HepG2 (cell line): Measurements from ENCODE around the gene TSPAN18. TPM values are rescaled to one million over a fixed set of nuclear protein-coding genes. Genes with fewer than 3 reads are reported as not detected.

Source experiments
- ATAC-seq: fragments of 200-7000 bp; cut with Tn5 transposase; 3 replicates; pipeline ENCODE4 v1.9.1; 2020; ENCODE audit warnings: mild to moderate bottlenecking, moderate library complexity
- BruUV-seq: library from RNA; stranded (reverse); fragments of 400-500 nt; replicated peaks from 2 replicates; lab custom pipeline; 2021; lab: Mats Ljungman, UMichigan
- CTCF ChIA-PET: fragments of 300-600 bp; formaldehyde crosslinking; extraction: SDS; loops from one replicate; lab custom pipeline; 2021; ENCODE audit warnings: low total read pairs, inconsistent platforms, low intra/inter-chr PET ratio; lab: Yijun Ruan, JAX
- POLR2A ChIA-PET: fragments of 350-600 bp; sonication (Branson Sonifier 250); formaldehyde crosslinking; loops from one replicate; lab custom pipeline; 2020; ENCODE audit warnings: antibody characterized with exemption, inconsistent platforms; lab: Yijun Ruan, JAX
- DNase-seq: peaks from one replicate; pipeline ENCODE4 v3.0.0-alpha.2; 2015; ENCODE audit warnings: low spot score
- FAIRE-seq: peaks from 3 replicates; lab custom pipeline; 2011; peaks lifted over from hg19 to GRCh38; lab: Jason Lieb, UNC
- H2AFZ ChIP-seq: one replicate; pipeline ENCODE4 v1.6.1; 2011; ENCODE audit warnings: low read length, inconsistent platforms
- H3K27ac ChIP-seq: fragments of 300-600 bp; 3 replicates; pipeline ENCODE4 v1.8.0; 2011; ENCODE audit warnings: mixed run types, mild to moderate bottlenecking, mixed read lengths, low read length, inconsistent platforms; ENCODE audit not compliant: insufficient read depth; ENCODE audit errors: extremely low read length
- H3K27me3 ChIP-seq, 2 experiments: fragments of 200-600 bp in 1 of 2; 2 replicates in 1 of 2; 3 replicates in 1 of 2; pipeline versions ENCODE4 v1.6.0 to v1.8.0; 2011; ENCODE audit warnings: low read length in 2 of 2, mild to moderate bottlenecking in 2 of 2, moderate library complexity in 2 of 2, inconsistent platforms in 1 of 2; ENCODE audit not compliant: insufficient read depth in 2 of 2, control insufficient read depth in 1 of 2
- H3K36me3 ChIP-seq, 2 experiments: fragments of 200-600 bp in 1 of 2; replicated peaks in 1 of 2; 2 replicates in 1 of 2; 3 replicates in 1 of 2; pipeline versions ENCODE4 v1.5.1 to v1.8.0; 2011; ENCODE audit warnings: low read length in 2 of 2, inconsistent platforms in 1 of 2; ENCODE audit not compliant: insufficient read depth in 2 of 2, control insufficient read depth in 1 of 2
- H3K4me1 ChIP-seq: 2 replicates; pipeline ENCODE4 v1.5.1; 2012; ENCODE audit warnings: low read length, inconsistent platforms; ENCODE audit not compliant: insufficient read depth
- H3K4me2 ChIP-seq: 2 replicates; pipeline ENCODE4 v1.6.0; 2011; ENCODE audit warnings: low read depth, low read length, inconsistent platforms
- H3K4me3 ChIP-seq, 3 experiments: fragments of 200-600 bp in 1 of 3; sonication (generic), shearing (Covaris generic) in 1 of 3; replicated peaks in 1 of 3; 2 replicates each; pipeline ENCODE4 v1.5.1; 2011 to 2016; ENCODE audit warnings: low read length in 3 of 3, inconsistent platforms in 2 of 3, low read depth in 2 of 3, mild to moderate bottlenecking in 2 of 3, control low read depth in 1 of 3, mixed read lengths in 1 of 3; ENCODE audit not compliant: insufficient read depth in 1 of 3
- H3K79me2 ChIP-seq: one replicate; pipeline ENCODE4 v1.6.1; 2011; ENCODE audit warnings: low read length, inconsistent platforms; ENCODE audit not compliant: insufficient read depth
- H3K9ac ChIP-seq: 2 replicates; pipeline ENCODE4 v1.6.0; 2011; ENCODE audit warnings: mild to moderate bottlenecking, low read depth, low read length, inconsistent platforms; ENCODE audit not compliant: insufficient read depth
- H3K9me3 ChIP-seq: 2 replicates; pipeline ENCODE4 v1.5.1; 2012; ENCODE audit warnings: mild to moderate bottlenecking, low read length
- H4K20me1 ChIP-seq: 2 replicates; pipeline ENCODE4 v1.6.0; 2011; ENCODE audit warnings: inconsistent platforms, mild to moderate bottlenecking, low read length, moderate library complexity; ENCODE audit not compliant: insufficient read depth
- CHCHD3 ChIP-seq: sonication (generic); formaldehyde crosslinking; IDR thresholded peaks from 2 replicates; pipeline ENCODE4 v1.8.0; 2022; ENCODE audit warnings: mild to moderate bottlenecking, missing genetic modification reagents, moderate library complexity
- CHD2 ChIP-seq: IDR thresholded peaks from 2 replicates; pipeline ENCODE4 v1.6.1; 2011; ENCODE audit warnings: low read depth, low read length, improper control_type of control experiment
- KLF11 ChIP-seq: IDR thresholded peaks from 2 replicates; pipeline ENCODE4 v1.6.1; 2016; ENCODE audit warnings: missing compliant biosample characterization
- MTA3 ChIP-seq: sonication (generic); formaldehyde crosslinking; IDR thresholded peaks from 2 replicates; pipeline ENCODE4 v1.4.0; 2020; ENCODE audit warnings: missing genetic modification reagents
- THAP11 ChIP-seq: IDR thresholded peaks from 2 replicates; pipeline ENCODE4 v1.6.1; 2016; ENCODE audit warnings: missing biosample characterization, missing genetic modification reagents
- TMF1 ChIP-seq: sonication (generic); formaldehyde crosslinking; IDR thresholded peaks from 2 replicates; pipeline ENCODE4 v1.8.1; 2022; ENCODE audit warnings: low read depth, missing genetic modification reagents
- ZFP36L1 ChIP-seq: sonication (generic); formaldehyde crosslinking; IDR thresholded peaks from 2 replicates; pipeline ENCODE4 v1.8.0; 2022; ENCODE audit warnings: mild to moderate bottlenecking, missing genetic modification reagents, moderate library complexity
- ZHX2 ChIP-seq, 2 experiments: sonication (generic) in 1 of 2; formaldehyde crosslinking in 1 of 2; IDR thresholded peaks; 2 replicates each; pipeline versions ENCODE4 v1.6.1 to v1.9.0; 2014 to 2022; ENCODE audit warnings: antibody characterized with exemption in 1 of 2, borderline replicate concordance in 1 of 2, inconsistent platforms in 1 of 2, low read depth in 1 of 2, missing genetic modification reagents in 1 of 2
- ZNF136 ChIP-seq: sonication (generic); formaldehyde crosslinking; IDR thresholded peaks from 2 replicates; pipeline ENCODE4 v1.8.1; 2022; ENCODE audit warnings: low read depth, mild to moderate bottlenecking, moderate library complexity, missing genetic modification reagents
- ZNF350 ChIP-seq: sonication (generic); formaldehyde crosslinking; IDR thresholded peaks from 2 replicates; pipeline ENCODE4 v1.4.0; 2020; ENCODE audit warnings: mild to moderate bottlenecking, low read depth, missing genetic modification reagents, borderline replicate concordance
- ZNF615 ChIP-seq: sonication (generic); formaldehyde crosslinking; IDR thresholded peaks from 2 replicates; pipeline ENCODE4 v1.5.0; 2020; ENCODE audit warnings: mild to moderate bottlenecking, missing genetic modification reagents, borderline replicate concordance
- WGBS: methylation state at CpG from one replicate; pipeline ENCODE4 v1.1.6; 2017; ENCODE audit warnings: low lambda C conversion rate; 5-methylcytosine and 5-hydroxymethylcytosine counted together
- in situ Hi-C: cut with HindIII; loops from 2 replicates; pipeline ENCODE4 v1.10.0; 2017; ENCODE audit warnings: low pct_unique_long_range_greater_than_20kb; ENCODE audit not compliant: extremely low pct_ligation_motif_present
- intact Hi-C: fragments of 100-400 bp; cut with micrococcal nuclease; formaldehyde crosslinking; loops from one replicate; pipeline ENCODE4 v1.10.0; 2022; ENCODE audit not compliant: unreplicated experiment
- polyA plus RNA-seq, 8 experiments: library from polyadenylated mRNA; depleted of rRNA in 3 of 8; stranded (reverse) in 7 of 8; unstranded in 1 of 8; fragments of >200 nt; fragmentation: Illumina TruSeq in 4 of 8; extraction: Trizol in 4 of 8; gene quantifications; 2 replicates each; pipeline versions ENCODE4 v1.2.1 to v1.2.3, GENCODE V29; 2011 to 2016; ENCODE audit warnings: low read depth in 4 of 8, missing spikeins in 1 of 8, mixed read lengths in 1 of 8; ENCODE audit not compliant: insufficient read depth in 1 of 8
- total RNA-seq, 5 experiments: library from RNA; depleted of rRNA; stranded (reverse); fragments of >200 nt; fragmentation: Illumina TruSeq; extraction: Trizol; gene quantifications; 2 replicates each; pipeline ENCODE4 v1.2.3, GENCODE V29; 2016; ENCODE audit warnings: low read depth in 1 of 5
- TF ChIP-seq, protein P1 (sequence below): fragments of 450-650 bp; IDR thresholded peaks from 2 replicates; pipeline ENCODE4 v1.6.1; 2017

TSPAN18 gene
- total and polyA plus RNA-seq, 2 of the 13 experiments (the other 11 are each of a cell fraction or from before 2014, with no cell fraction given) = not detected

DNA sequence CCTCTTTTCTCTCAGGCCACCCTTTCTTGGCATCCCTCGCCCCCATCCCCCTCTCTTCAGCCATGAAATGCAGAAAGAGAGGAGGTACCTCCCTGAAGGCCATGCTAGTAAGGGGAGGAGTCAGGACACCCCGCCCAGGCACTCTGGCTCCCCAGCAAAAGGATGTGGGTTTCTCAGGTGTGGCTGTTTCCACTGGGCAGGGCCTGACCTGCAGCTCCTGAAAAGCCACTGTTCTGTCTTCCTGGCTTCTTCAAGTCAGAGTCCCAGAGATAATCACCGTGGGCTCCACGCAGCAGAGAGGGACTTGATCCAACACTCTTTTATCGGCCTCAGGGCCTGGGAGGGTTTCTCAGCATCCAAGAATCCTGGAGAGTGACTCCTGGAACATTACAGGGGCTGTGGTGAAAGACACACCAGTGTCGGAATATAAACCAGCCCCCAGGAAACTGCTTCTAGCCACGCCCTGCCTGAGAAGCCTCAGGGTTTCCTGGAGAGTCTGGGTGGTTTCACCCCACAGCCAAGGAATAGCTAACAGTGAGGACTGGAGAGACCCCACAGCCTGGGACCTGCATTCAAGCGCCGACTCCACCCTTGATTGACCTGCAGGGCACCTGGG lies 45.7 kb upstream of the TSPAN18 start:
- no TSS peak for BruUV-seq
- DNase-seq (no peak), ATAC-seq (no peak), FAIRE-seq (no peak)
- TF ChIP-seq CHCHD3 (CRISPR knock-in tag) = no peak
- TF ChIP-seq CHD2 = no peak
- TF ChIP-seq THAP11 = no peak
- no peak for TF ChIP-seq ZNF136 (CRISPR knock-in tag)
- no peak for TF ChIP-seq ZFP36L1
- no peak for TF ChIP-seq KLF11
- TF ChIP-seq TMF1 (CRISPR knock-in tag) = no peak
- TF ChIP-seq MTA3 (CRISPR knock-in tag) = no peak
- TF ChIP-seq ZHX2 (IDR thresholded peaks at IDR 0.05; ENCODE audit: low read depth) = no peak
- no peak for TF ChIP-seq ZHX2 (CRISPR knock-in tag; IDR thresholded peaks at IDR 0.05; ENCODE audit: borderline replicate concordance)
- TF ChIP-seq, protein P1, sequence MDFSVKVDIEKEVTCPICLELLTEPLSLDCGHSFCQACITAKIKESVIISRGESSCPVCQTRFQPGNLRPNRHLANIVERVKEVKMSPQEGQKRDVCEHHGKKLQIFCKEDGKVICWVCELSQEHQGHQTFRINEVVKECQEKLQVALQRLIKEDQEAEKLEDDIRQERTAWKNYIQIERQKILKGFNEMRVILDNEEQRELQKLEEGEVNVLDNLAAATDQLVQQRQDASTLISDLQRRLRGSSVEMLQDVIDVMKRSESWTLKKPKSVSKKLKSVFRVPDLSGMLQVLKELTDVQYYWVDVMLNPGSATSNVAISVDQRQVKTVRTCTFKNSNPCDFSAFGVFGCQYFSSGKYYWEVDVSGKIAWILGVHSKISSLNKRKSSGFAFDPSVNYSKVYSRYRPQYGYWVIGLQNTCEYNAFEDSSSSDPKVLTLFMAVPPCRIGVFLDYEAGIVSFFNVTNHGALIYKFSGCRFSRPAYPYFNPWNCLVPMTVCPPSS = no peak
- no peak for TF ChIP-seq ZNF615 (CRISPR knock-in tag)
- TF ChIP-seq ZNF350 = no peak
- Histone ChIP-seq H3K36me3 (no peaks in the 10 kb centered on the region), H3K27ac (no peak overlapping the region), H3K27me3 (no peaks in the 10 kb centered on the region), H2AFZ (no peak overlapping the region), H3K9ac (no peak overlapping the region), H3K4me2 (no peak overlapping the region), H3K79me2 (no peaks in the 10 kb centered on the region), H3K4me3 (no peak overlapping the region), H4K20me1 (no peaks in the 10 kb centered on the region), H3K9me3 (no peaks in the 10 kb centered on the region), H3K4me1 (no peaks in the 10 kb centered on the region)
- intact Hi-C loops (no loop called here), in situ Hi-C loops (no loop called here)
- ChIA-PET CTCF (no interaction called here), POLR2A (no interaction called here)
- 7% methylated on average over 7 of the region's 9 CpGs for WGBS
